Ascending aorta (tissue), 2 donors: ENCODE results near the gene PIP5K1A. TPM values are rescaled to one million over a fixed set of nuclear protein-coding genes. Genes with fewer than 3 reads are reported as not detected.

Experiments used
- DNase-seq, 2 donors: peaks; one replicate each; pipeline ENCODE4 v3.0.0-alpha.2; 2019; ENCODE audit warnings: low spot score in 2 of 2
- H3K27ac ChIP-seq, 2 donors: fragments of 200-600 bp; sonication (generic); one replicate each; pipeline ENCODE4 v1.5.1; 2016 to 2017; ENCODE audit warnings: mild to moderate bottlenecking in 1 of 2
- H3K27me3 ChIP-seq: fragments of 200-600 bp; sonication (generic); one replicate; pipeline ENCODE4 v1.5.1; 2017
- H3K36me3 ChIP-seq, 2 donors: fragments of 200-600 bp; sonication (generic); one replicate each; pipeline ENCODE4 v1.5.1; 2016
- H3K4me1 ChIP-seq, 2 donors: fragments of 200-600 bp; sonication (generic); one replicate each; pipeline ENCODE4 v1.5.1; 2016 to 2017; ENCODE audit warnings: mild to moderate bottlenecking in 1 of 2
- H3K4me3 ChIP-seq, 2 donors: fragments of 200-600 bp; sonication (generic); one replicate each; pipeline ENCODE4 v1.5.1; 2016 to 2017; ENCODE audit warnings: mild to moderate bottlenecking in 1 of 2
- H3K9me3 ChIP-seq, 2 donors: fragments of 200-600 bp; sonication (generic); one replicate each; pipeline ENCODE4 v1.5.1; 2016
- CTCF ChIP-seq, 3 experiments: fragments of 200-600 bp in 2 of 3; fragments of 450-650 bp in 1 of 3; sonication (generic) in 2 of 3; IDR thresholded peaks; one replicate each; pipeline ENCODE4 v1.5.1; 2016 to 2019; ENCODE audit warnings: antibody characterized with exemption in 3 of 3, mild to moderate bottlenecking in 1 of 3, moderate library complexity in 1 of 3
- intact Hi-C: fragments of 100-400 bp; cut with DNase I; formaldehyde crosslinking; loops from one replicate; pipeline ENCODE4 v1.15.1; 2023
- total RNA-seq: library from RNA; depleted of rRNA; stranded (reverse); fragments of >200 nt; gene quantifications from one replicate; pipeline ENCODE4 v1.1.0, GENCODE V29; 2016

PIP5K1A gene
- total RNA-seq, 1 donor from 2014 or later, result 36.5 TPM

GRCh38 chr1:151210830-151211229 lies 12.5 kb downstream of the PIP5K1A start:
- H3K9me3 ChIP-seq, result no peaks in the 10 kb centered on the region
- H3K36me3 ChIP-seq, result peaks cover 23 to 37% of the 10 kb centered on the region in 2 donors
- H3K27me3 ChIP-seq, result no peaks in the 10 kb centered on the region
- intact Hi-C loops, result no loop called here
- no peak for TF ChIP-seq CTCF (IDR thresholded peaks at IDR 0.05)
- peaks cover 2 to 12% of the 10 kb centered on the region in 2 donors for H3K4me1 ChIP-seq
- no peak for DNase-seq
- H3K4me3 ChIP-seq, result no peak overlapping the region
- peak overlapping the region in 1 of 2 donors; percentile 34 for H3K27ac ChIP-seq

GRCh38 chr1:151211972-151212705 lies 13.8 kb downstream of the PIP5K1A start:
- Histone ChIP-seq H3K27ac (peak overlapping the region in 1 of 2 donors; percentile 12), H3K4me3 (no peak overlapping the region), H3K4me1 (peaks cover 0 to 12% of the 10 kb centered on the region in 2 donors), H3K27me3 (no peaks in the 10 kb centered on the region), H3K36me3 (peaks cover 18 to 28% of the 10 kb centered on the region in 2 donors), H3K9me3 (no peaks in the 10 kb centered on the region)
- intact Hi-C loops, result no loop called here
- TF ChIP-seq CTCF (IDR thresholded peaks at IDR 0.05), result no peak
- DNase-seq, result no peak

- no peak for DNase-seq
- TF ChIP-seq CTCF (IDR thresholded peaks at IDR 0.05), result no peak
- Histone ChIP-seq H3K4me3 (no peak overlapping the region), H3K9me3 (no peaks in the 10 kb centered on the region), H3K27ac (no peak overlapping the region), H3K4me1 (peaks cover 0 to 3% of the 10 kb centered on the region in 2 donors), H3K27me3 (no peaks in the 10 kb centered on the region), H3K36me3 (peaks cover 6 to 17% of the 10 kb centered on the region in 2 donors)
- intact Hi-C loops, result no loop called here
These were observed 15.2 kb downstream of the PIP5K1A start for GRCh38 chr1:151213560-151213959.

GRCh38 chr1:151221616-151222015 lies 23.3 kb downstream of the PIP5K1A start:
- H3K4me3 ChIP-seq, result no peak overlapping the region
- no peaks in the 10 kb centered on the region for H3K9me3 ChIP-seq
- intact Hi-C loops, result no loop called here
- H3K36me3 ChIP-seq, result peaks cover 3 to 14% of the 10 kb centered on the region in 2 donors
- H3K4me1 ChIP-seq, result no peaks in the 10 kb centered on the region
- no peak for DNase-seq
- H3K27ac ChIP-seq, result no peak overlapping the region
- no peaks in the 10 kb centered on the region for H3K27me3 ChIP-seq
- no peak for TF ChIP-seq CTCF (IDR thresholded peaks at IDR 0.05)

GRCh38 chr1:151222130-151222529 lies 23.8 kb downstream of the PIP5K1A start:
- H3K27me3 ChIP-seq, result no peaks in the 10 kb centered on the region
- H3K9me3 ChIP-seq, result no peaks in the 10 kb centered on the region
- no peak for DNase-seq
- no peak overlapping the region for H3K4me3 ChIP-seq
- intact Hi-C loops, result no loop called here
- no peak for TF ChIP-seq CTCF (IDR thresholded peaks at IDR 0.05)
- peaks cover 4 to 15% of the 10 kb centered on the region in 2 donors for H3K36me3 ChIP-seq
- no peak overlapping the region for H3K27ac ChIP-seq
- no peaks in the 10 kb centered on the region for H3K4me1 ChIP-seq
